Fibroblast of skin of right biceps (primary cell): Measurements from ENCODE around the gene SMYD3.
"Not testable (repeated sequence)": the region's sequence is repeated elsewhere in the genome, so short reads cannot be mapped to it uniquely, and the experiment has no call there.

Source experiments
- DNase-seq: peaks from one replicate; pipeline ENCODE4 v3.0.0-alpha.2; 2013

SMYD3 gene

GRCh38 chr1:246051909-246052518, 455.1 kb downstream of the SMYD3 start:
- no peak for DNase-seq

GRCh38 chr1:246048693-246049092, 458.4 kb downstream of the SMYD3 start:
- DNase-seq: no peak

- no peak for DNase-seq
Observed at GRCh38 chr1:246043556-246043955, 463.5 kb downstream of the SMYD3 start.

GRCh38 chr1:246041360-246041759, 465.7 kb downstream of the SMYD3 start:
- no peak for DNase-seq

GRCh38 chr1:246040200-246040890, 466.7 kb downstream of the SMYD3 start:
- DNase-seq: peak; percentile 15

- DNase-seq: no peak
Observed at GRCh38 chr1:246039584-246039983, 467.5 kb downstream of the SMYD3 start.

GRCh38 chr1:246037832-246038231, 469.2 kb downstream of the SMYD3 start:
- DNase-seq: no peak

- no peak for DNase-seq
Observed at GRCh38 chr1:246036175-246036574, 470.9 kb downstream of the SMYD3 start.

GRCh38 chr1:246035060-246035541, 472.0 kb downstream of the SMYD3 start:
- peak; percentile 25 for DNase-seq

GRCh38 chr1:246034630-246035029, 472.4 kb downstream of the SMYD3 start:
- no peak for DNase-seq

GRCh38 chr1:246032984-246033383, 474.1 kb downstream of the SMYD3 start:
- no peak for DNase-seq

GRCh38 chr1:246032031-246032551, 475.0 kb downstream of the SMYD3 start:
- no peak for DNase-seq

- peak; percentile 16 for DNase-seq
Observed at GRCh38 chr1:246029616-246030015, 477.5 kb downstream of the SMYD3 start.

- not testable (repeated sequence) for DNase-seq
Observed at GRCh38 chr1:246024118-246024517, 483.0 kb downstream of the SMYD3 start.

GRCh38 chr1:246020211-246020954, 486.7 kb downstream of the SMYD3 start:
- no peak for DNase-seq

- DNase-seq: no peak
Observed at GRCh38 chr1:246018146-246018545, 488.9 kb downstream of the SMYD3 start.

GRCh38 chr1:246012341-246012740, 494.7 kb downstream of the SMYD3 start:
- peak; percentile 43 for DNase-seq

- DNase-seq: no peak
Observed at GRCh38 chr1:246010386-246010785, 496.7 kb downstream of the SMYD3 start.

GRCh38 chr1:246008363-246008831, 498.7 kb downstream of the SMYD3 start:
- no peak for DNase-seq

- peak; percentile 98 for DNase-seq
Observed at GRCh38 chr1:246005067-246005466, 502.0 kb downstream of the SMYD3 start.

GRCh38 chr1:246004301-246004700, 502.8 kb downstream of the SMYD3 start:
- peak; percentile 36 for DNase-seq

GRCh38 chr1:246003442-246003730, 503.7 kb downstream of the SMYD3 start:
- DNase-seq: no peak

- DNase-seq: peak; percentile 88
Observed at GRCh38 chr1:246002725-246003441, 504.2 kb downstream of the SMYD3 start.
